PC-3 (cell line): Measurements from ENCODE around the gene TJP3. TPM values are rescaled to one million over a fixed set of nuclear protein-coding genes. Genes with fewer than 3 reads are reported as not detected.

Source experiments
- ATAC-seq: fragments of 200-7000 bp; cut with Tn5 transposase; 2 replicates; pipeline ENCODE4 v1.9.1; 2020; ENCODE audit warnings: mild to moderate bottlenecking, moderate library complexity
- BruUV-seq: library from RNA; stranded (reverse); fragments of 400-500 nt; replicated peaks from 2 replicates; lab custom pipeline; 2021; lab: Mats Ljungman, UMichigan
- CTCF ChIA-PET: fragments of 300-600 bp; sonication (Branson Sonifier 250); formaldehyde crosslinking; loops from one replicate; lab custom pipeline; 2022; ENCODE audit warnings: antibody characterized with exemption; lab: Charles Lee
- POLR2A ChIA-PET: fragments of 300-600 bp; sonication (Branson Sonifier 250); formaldehyde crosslinking; loops from one replicate; lab custom pipeline; 2022; ENCODE audit warnings: antibody characterized with exemption; ENCODE audit not compliant: unreplicated experiment; lab: Charles Lee
- DNase-seq: peaks from one replicate; pipeline ENCODE4 v3.0.0-alpha.2; 2015
- H2AFZ ChIP-seq: fragments of 300-600 bp; sonication (generic); 2 replicates; pipeline ENCODE4 v1.6.0; 2016; ENCODE audit warnings: antibody characterized with exemption, low read length
- H3F3A ChIP-seq: fragments of 300-600 bp; sonication (generic); one replicate; pipeline ENCODE4 v1.6.0; 2017; ENCODE audit warnings: antibody characterized with exemption, low read length, control low read depth, mild to moderate bottlenecking; ENCODE audit not compliant: unreplicated experiment
- H3K27ac ChIP-seq: fragments of 300-600 bp; sonication (generic); 2 replicates; pipeline ENCODE4 v1.5.1; 2016; ENCODE audit warnings: mild to moderate bottlenecking, low read length
- H3K27me3 ChIP-seq: fragments of 300-600 bp; sonication (generic); 2 replicates; pipeline ENCODE4 v1.6.1; 2016; ENCODE audit warnings: low read length, mixed read lengths
- H3K36me3 ChIP-seq: fragments of 300-600 bp; sonication (generic); 2 replicates; pipeline ENCODE4 v1.6.1; 2016; ENCODE audit warnings: low read depth, mixed run types, low read length, mixed read lengths
- H3K4me1 ChIP-seq: fragments of 300-600 bp; sonication (generic); 2 replicates; pipeline ENCODE4 v1.5.1; 2016; ENCODE audit warnings: low read length; ENCODE audit not compliant: insufficient read depth
- H3K4me2 ChIP-seq: fragments of 300-600 bp; sonication (generic); 2 replicates; pipeline ENCODE4 v1.6.0; 2016; ENCODE audit warnings: low read length
- H3K4me3 ChIP-seq: fragments of 300-600 bp; sonication (generic); 2 replicates; pipeline ENCODE4 v1.5.1; 2016; ENCODE audit warnings: mild to moderate bottlenecking, low read length, mixed read lengths
- H3K79me2 ChIP-seq: fragments of 300-600 bp; sonication (generic); 2 replicates; pipeline ENCODE4 v1.6.1; 2017; ENCODE audit warnings: low read length, mixed read lengths
- H3K9ac ChIP-seq: fragments of 300-600 bp; sonication (generic); 2 replicates; pipeline ENCODE4 v1.6.0; 2016; ENCODE audit warnings: mild to moderate bottlenecking, low read length
- H3K9me2 ChIP-seq: fragments of 300-600 bp; sonication (generic); replicated peaks from 2 replicates; pipeline ENCODE4 v1.6.1; 2016; ENCODE audit warnings: mixed run types, low read length, mixed read lengths
- H3K9me3 ChIP-seq: fragments of 300-600 bp; sonication (generic); 2 replicates; pipeline ENCODE4 v1.6.1; 2016; ENCODE audit warnings: low read length, mixed read lengths
- H4K20me1 ChIP-seq: fragments of 300-600 bp; sonication (generic); 2 replicates; pipeline ENCODE4 v1.6.1; 2016; ENCODE audit warnings: low read length, mixed read lengths
- EZH2 ChIP-seq: fragments of 300-600 bp; sonication (generic); IDR thresholded peaks from one replicate; pipeline ENCODE4 v1.6.1; 2017; ENCODE audit warnings: antibody characterized with exemption, mild to moderate bottlenecking, low read length; ENCODE audit not compliant: unreplicated experiment
- EZH2phosphoT487 ChIP-seq: fragments of 300-600 bp; sonication (generic); IDR thresholded peaks from 2 replicates; pipeline ENCODE4 v1.6.1; 2018; ENCODE audit warnings: mild to moderate bottlenecking, antibody characterized with exemption, low read length, borderline replicate concordance
- intact Hi-C: fragments of 100-400 bp; cut with micrococcal nuclease; formaldehyde crosslinking; loops from 2 replicates; pipeline ENCODE4 v1.9.0; 2023
- total RNA-seq: library from RNA; depleted of rRNA; stranded (reverse); fragments of >200 nt; gene quantifications from 2 replicates; pipeline ENCODE4 v1.2.3, GENCODE V29; 2014
- TF ChIP-seq, protein P1 (sequence below): fragments of 300-600 bp; sonication (generic); conservative IDR thresholded peaks from 2 replicates; pipeline ENCODE4 v1.5.1; 2017; ENCODE audit warnings: antibody characterized with exemption, low read depth, mild to moderate bottlenecking, low read length

The TJP3 gene
- total RNA-seq, 1 experiment from 2014 or later: 11.7 TPM

DNA sequence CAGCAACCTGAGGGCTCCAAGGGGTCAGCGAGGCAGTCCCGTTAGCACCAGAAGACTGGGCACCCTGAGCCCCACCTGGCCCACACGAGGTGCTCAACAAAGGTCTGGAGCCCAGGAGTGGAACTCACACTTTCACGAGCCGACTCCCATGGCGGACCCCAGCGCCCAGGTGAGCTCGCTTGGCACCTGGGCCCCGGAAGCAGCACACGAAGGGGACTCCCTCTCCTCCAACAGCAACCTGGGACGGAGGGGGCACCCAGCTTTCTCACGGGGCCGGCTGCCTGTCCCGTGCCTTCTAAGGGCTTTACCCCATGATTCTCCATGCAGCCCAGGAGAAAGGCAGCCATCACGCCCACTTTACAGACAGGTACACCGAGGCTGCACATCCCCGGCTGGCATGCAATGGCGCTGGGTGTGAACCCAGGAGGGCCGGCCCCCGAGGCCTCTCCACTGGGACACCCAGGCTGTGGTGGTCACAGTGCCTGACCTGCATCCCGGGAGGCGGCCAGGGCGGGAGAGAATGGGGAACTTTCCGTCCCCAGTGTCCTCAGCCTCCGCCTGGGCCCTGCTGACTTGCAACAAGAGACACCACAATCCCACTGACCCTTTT is 13.0 kb upstream of the TJP3 start:
- Histone ChIP-seq H3K79me2 (peaks cover 51% of the 10 kb centered on the region), H3K27me3 (no peaks in the 10 kb centered on the region), H3K27ac (no peak overlapping the region), H3K4me1 (no peaks in the 10 kb centered on the region), H3K4me2 (no peak overlapping the region), H3F3A (no peaks in the 10 kb centered on the region), H3K9me3 (no peaks in the 10 kb centered on the region), H3K4me3 (no peak overlapping the region), H4K20me1 (no peaks in the 10 kb centered on the region), H3K36me3 (no peaks in the 10 kb centered on the region), H2AFZ (no peak overlapping the region), H3K9me2 (no peaks in the 10 kb centered on the region), H3K9ac (no peak overlapping the region)
- BruUV-seq: no TSS peak
- ChIA-PET POLR2A (no interaction called here), CTCF (no interaction called here)
- DNase-seq (no peak), ATAC-seq (no peak)
- TF ChIP-seq EZH2phosphoT487 (no peak), EZH2 (no peak)
- TF ChIP-seq, protein P1, sequence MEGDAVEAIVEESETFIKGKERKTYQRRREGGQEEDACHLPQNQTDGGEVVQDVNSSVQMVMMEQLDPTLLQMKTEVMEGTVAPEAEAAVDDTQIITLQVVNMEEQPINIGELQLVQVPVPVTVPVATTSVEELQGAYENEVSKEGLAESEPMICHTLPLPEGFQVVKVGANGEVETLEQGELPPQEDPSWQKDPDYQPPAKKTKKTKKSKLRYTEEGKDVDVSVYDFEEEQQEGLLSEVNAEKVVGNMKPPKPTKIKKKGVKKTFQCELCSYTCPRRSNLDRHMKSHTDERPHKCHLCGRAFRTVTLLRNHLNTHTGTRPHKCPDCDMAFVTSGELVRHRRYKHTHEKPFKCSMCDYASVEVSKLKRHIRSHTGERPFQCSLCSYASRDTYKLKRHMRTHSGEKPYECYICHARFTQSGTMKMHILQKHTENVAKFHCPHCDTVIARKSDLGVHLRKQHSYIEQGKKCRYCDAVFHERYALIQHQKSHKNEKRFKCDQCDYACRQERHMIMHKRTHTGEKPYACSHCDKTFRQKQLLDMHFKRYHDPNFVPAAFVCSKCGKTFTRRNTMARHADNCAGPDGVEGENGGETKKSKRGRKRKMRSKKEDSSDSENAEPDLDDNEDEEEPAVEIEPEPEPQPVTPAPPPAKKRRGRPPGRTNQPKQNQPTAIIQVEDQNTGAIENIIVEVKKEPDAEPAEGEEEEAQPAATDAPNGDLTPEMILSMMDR: no peak
- intact Hi-C loops: no loop called here

DNA sequence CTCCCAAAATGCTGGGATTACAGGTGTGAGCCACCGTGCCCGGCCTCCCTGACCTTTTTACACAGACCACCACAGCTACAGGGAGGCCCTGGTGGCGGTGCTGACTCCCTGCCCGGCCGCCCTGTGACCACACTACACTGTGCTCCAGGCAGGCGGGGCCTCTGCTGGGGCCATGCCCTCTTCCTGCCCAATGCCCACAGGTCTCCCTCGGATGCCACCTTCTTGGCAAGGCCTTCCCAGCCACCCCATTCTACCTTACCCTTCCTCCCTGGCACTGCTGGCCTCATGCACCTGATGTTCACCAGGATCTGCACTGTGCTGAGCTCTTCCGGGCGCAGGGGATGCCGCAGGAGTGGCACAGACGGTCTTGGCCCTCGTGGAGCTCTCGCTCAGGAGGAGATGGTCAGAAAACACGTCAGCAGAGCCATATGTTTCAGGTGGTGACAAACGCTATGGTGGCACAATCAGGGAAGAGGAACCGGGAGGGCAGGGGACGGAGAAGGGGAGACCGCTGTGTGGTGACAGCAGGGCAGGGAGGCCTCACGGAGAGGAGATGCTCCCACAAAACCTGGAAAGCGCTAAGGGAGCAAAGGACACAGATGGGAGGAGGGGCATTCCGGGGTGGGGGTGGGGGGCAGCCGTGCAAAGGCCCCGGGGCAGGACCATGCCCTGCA is 12.1 kb upstream of the TJP3 start:
- Histone ChIP-seq H3K4me3 (no peak overlapping the region), H3F3A (no peaks in the 10 kb centered on the region), H4K20me1 (no peaks in the 10 kb centered on the region), H3K27ac (no peak overlapping the region), H3K9me3 (no peaks in the 10 kb centered on the region), H3K4me1 (no peaks in the 10 kb centered on the region), H3K9me2 (no peaks in the 10 kb centered on the region), H2AFZ (no peak overlapping the region), H3K27me3 (no peaks in the 10 kb centered on the region), H3K36me3 (no peaks in the 10 kb centered on the region), H3K9ac (no peak overlapping the region), H3K79me2 (peaks cover 51% of the 10 kb centered on the region), H3K4me2 (no peak overlapping the region)
- ATAC-seq (no peak), DNase-seq (no peak)
- intact Hi-C loops: no loop called here
- BruUV-seq: no TSS peak
- ChIA-PET CTCF (no interaction called here), POLR2A (no interaction called here)
- TF ChIP-seq EZH2phosphoT487 (no peak), EZH2 (no peak)
- TF ChIP-seq, protein P1: no peak

DNA sequence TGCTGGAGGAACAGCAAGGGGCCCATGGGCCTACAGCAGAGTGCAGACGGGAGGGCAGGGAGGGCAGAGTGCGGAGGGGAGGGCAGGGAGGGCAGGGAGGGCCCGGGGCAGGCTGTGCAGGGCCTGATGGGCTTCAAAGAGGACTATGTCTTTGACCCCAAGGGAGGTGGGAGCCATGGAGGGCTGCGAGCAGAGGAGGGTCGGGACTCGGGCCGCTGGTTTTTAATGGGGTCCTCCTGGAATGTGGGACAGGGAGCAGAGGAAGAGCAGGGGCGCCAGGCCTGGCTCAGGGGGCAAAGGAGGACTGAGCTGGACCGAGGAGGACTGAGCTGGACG is 11.6 kb upstream of the TJP3 start:
- H3K4me1 ChIP-seq: no peaks in the 10 kb centered on the region
- no peak overlapping the region for H3K9ac ChIP-seq
- CTCF ChIA-PET: no interaction called here
- no peak overlapping the region for H3K4me2 ChIP-seq
- no peak for TF ChIP-seq EZH2
- H3K9me3 ChIP-seq: no peaks in the 10 kb centered on the region
- no peak overlapping the region for H2AFZ ChIP-seq
- H4K20me1 ChIP-seq: no peaks in the 10 kb centered on the region
- H3K36me3 ChIP-seq: no peaks in the 10 kb centered on the region
- H3F3A ChIP-seq: no peaks in the 10 kb centered on the region
- H3K27ac ChIP-seq: no peak overlapping the region
- no peaks in the 10 kb centered on the region for H3K27me3 ChIP-seq
- no TSS peak for BruUV-seq
- intact Hi-C loops: no loop called here
- POLR2A ChIA-PET: no interaction called here
- ATAC-seq: no peak
- no peak overlapping the region for H3K4me3 ChIP-seq
- H3K9me2 ChIP-seq: no peaks in the 10 kb centered on the region
- DNase-seq: no peak
- H3K79me2 ChIP-seq: peaks cover 48% of the 10 kb centered on the region
